OCI-LY7 (cell line): ENCODE data around the gene C13orf42. TPM values are rescaled to one million over a fixed set of nuclear protein-coding genes. Genes with fewer than 3 reads are reported as not detected.

Source experiments
- BruUV-seq: library from RNA; stranded (reverse); fragments of 400-500 nt; replicated peaks from 2 replicates; lab custom pipeline; 2021; lab: Mats Ljungman, UMichigan
- CTCF ChIA-PET: fragments of 300-600 bp; sonication (Branson Sonifier 250); formaldehyde crosslinking; loops from one replicate; lab custom pipeline; 2022; ENCODE audit warnings: antibody characterized with exemption; ENCODE audit not compliant: unreplicated experiment; lab: Charles Lee
- POLR2A ChIA-PET: fragments of 300-600 bp; sonication (Branson Sonifier 250); formaldehyde crosslinking; loops from one replicate; lab custom pipeline; 2022; ENCODE audit warnings: antibody characterized with exemption; lab: Charles Lee
- DNase-seq: peaks from one replicate; pipeline ENCODE4 v3.0.0-alpha.2; 2015; ENCODE audit warnings: low spot score
- H2AFZ ChIP-seq: fragments of 200-600 bp; sonication (generic), shearing (Covaris generic); 2 replicates; pipeline ENCODE4 v1.6.1; 2014; ENCODE audit warnings: mild to moderate bottlenecking, antibody characterized with exemption, low read length, moderate library complexity
- H3K27ac ChIP-seq: fragments of 200-600 bp; sonication (generic); 2 replicates; pipeline ENCODE4 v1.5.1; 2014; ENCODE audit warnings: mixed run types, low read depth, mild to moderate bottlenecking, moderate library complexity, low read length, inconsistent platforms; ENCODE audit not compliant: poor library complexity, severe bottlenecking
- H3K36me3 ChIP-seq: fragments of 200-600 bp; sonication (generic); 2 replicates; pipeline ENCODE4 v1.6.1; 2014; ENCODE audit warnings: mild to moderate bottlenecking, antibody characterized with exemption, low read length, moderate library complexity, mixed read lengths; ENCODE audit not compliant: insufficient read depth
- H3K4me1 ChIP-seq: fragments of 200-600 bp; sonication (generic); 2 replicates; pipeline ENCODE4 v1.5.1; 2014; ENCODE audit warnings: mild to moderate bottlenecking, low read length; ENCODE audit not compliant: insufficient read depth, poor library complexity, severe bottlenecking
- H3K4me2 ChIP-seq: fragments of 200-600 bp; sonication (generic); 2 replicates; pipeline ENCODE4 v1.6.1; 2014; ENCODE audit warnings: mild to moderate bottlenecking, low read length
- H3K4me3 ChIP-seq: fragments of 200-600 bp; sonication (generic); 2 replicates; pipeline ENCODE4 v1.5.1; 2014; ENCODE audit warnings: mild to moderate bottlenecking, low read depth, low read length; ENCODE audit not compliant: poor library complexity, severe bottlenecking
- H3K79me2 ChIP-seq: fragments of 200-600 bp; sonication (generic); 2 replicates; pipeline ENCODE4 v1.6.1; 2016; ENCODE audit warnings: low read depth, mild to moderate bottlenecking, low read length, moderate library complexity, mixed read lengths; ENCODE audit not compliant: insufficient read depth
- H3K9me2 ChIP-seq: fragments of 200-600 bp; sonication (generic); 2 replicates; pipeline ENCODE4 v1.6.1; 2016; ENCODE audit warnings: mild to moderate bottlenecking, low read length, mixed read lengths; ENCODE audit not compliant: insufficient read depth
- H3K9me3 ChIP-seq: fragments of 200-600 bp; sonication (generic); 2 replicates; pipeline ENCODE4 v1.6.1; 2014; ENCODE audit warnings: mild to moderate bottlenecking, mixed run types, low read length, mixed read lengths
- H4K20me1 ChIP-seq: fragments of 200-600 bp; sonication (generic); 2 replicates; pipeline ENCODE4 v1.6.1; 2014; ENCODE audit warnings: mild to moderate bottlenecking, antibody characterized with exemption, low read length, moderate library complexity, mixed read lengths; ENCODE audit not compliant: insufficient read depth
- EZH2phosphoT487 ChIP-seq: fragments of 200-600 bp; sonication (generic); IDR thresholded peaks from 2 replicates; pipeline ENCODE4 v1.6.1; 2018; ENCODE audit warnings: low read depth, borderline replicate concordance, mild to moderate bottlenecking, mixed run types, antibody characterized with exemption, low read length, moderate library complexity, mixed read lengths
- intact Hi-C: fragments of 100-400 bp; cut with micrococcal nuclease; formaldehyde crosslinking; loops from one replicate; pipeline ENCODE4 v1.10.0; 2022; ENCODE audit not compliant: unreplicated experiment
- total RNA-seq, 2 experiments: library from RNA; depleted of rRNA in 1 of 2; stranded (reverse); fragments of >200 nt in 1 of 2; shearing (Covaris generic) in 1 of 2; gene quantifications; 2 replicates each; pipeline ENCODE4 v1.2.3, GENCODE V29; 2014 to 2022
- TF ChIP-seq, protein P1 (sequence below): fragments of 200-600 bp; sonication (generic); conservative IDR thresholded peaks from 2 replicates; pipeline ENCODE4 v1.5.1; 2014; ENCODE audit warnings: mild to moderate bottlenecking, antibody characterized with exemption, low read length, moderate library complexity, mixed read lengths

Gene C13orf42
- total RNA-seq, 2 experiments from 2014 or later: not detected

GRCh38 chr13:51044023-51044665, 66.9 kb downstream of the C13orf42 start:
- Histone ChIP-seq H3K4me3 (no peak overlapping the region), H3K9me3 (no peaks in the 10 kb centered on the region), H3K4me1 (no peaks in the 10 kb centered on the region), H3K9me2 (no peaks in the 10 kb centered on the region), H4K20me1 (no peaks in the 10 kb centered on the region), H3K4me2 (no peak overlapping the region), H2AFZ (no peak overlapping the region), H3K27ac (no peak overlapping the region), H3K36me3 (no peaks in the 10 kb centered on the region), H3K79me2 (no peaks in the 10 kb centered on the region)
- BruUV-seq: no TSS peak
- ChIA-PET POLR2A (interaction anchor here (0.6 kb wide), 1 partner anchor 1087 kb away, joined by 3 read pairs; no protein-coding TSS in a partner anchor), CTCF (no interaction called here)
- intact Hi-C loops: no loop called here
- TF ChIP-seq EZH2phosphoT487: no peak
- TF ChIP-seq, protein P1, sequence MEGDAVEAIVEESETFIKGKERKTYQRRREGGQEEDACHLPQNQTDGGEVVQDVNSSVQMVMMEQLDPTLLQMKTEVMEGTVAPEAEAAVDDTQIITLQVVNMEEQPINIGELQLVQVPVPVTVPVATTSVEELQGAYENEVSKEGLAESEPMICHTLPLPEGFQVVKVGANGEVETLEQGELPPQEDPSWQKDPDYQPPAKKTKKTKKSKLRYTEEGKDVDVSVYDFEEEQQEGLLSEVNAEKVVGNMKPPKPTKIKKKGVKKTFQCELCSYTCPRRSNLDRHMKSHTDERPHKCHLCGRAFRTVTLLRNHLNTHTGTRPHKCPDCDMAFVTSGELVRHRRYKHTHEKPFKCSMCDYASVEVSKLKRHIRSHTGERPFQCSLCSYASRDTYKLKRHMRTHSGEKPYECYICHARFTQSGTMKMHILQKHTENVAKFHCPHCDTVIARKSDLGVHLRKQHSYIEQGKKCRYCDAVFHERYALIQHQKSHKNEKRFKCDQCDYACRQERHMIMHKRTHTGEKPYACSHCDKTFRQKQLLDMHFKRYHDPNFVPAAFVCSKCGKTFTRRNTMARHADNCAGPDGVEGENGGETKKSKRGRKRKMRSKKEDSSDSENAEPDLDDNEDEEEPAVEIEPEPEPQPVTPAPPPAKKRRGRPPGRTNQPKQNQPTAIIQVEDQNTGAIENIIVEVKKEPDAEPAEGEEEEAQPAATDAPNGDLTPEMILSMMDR: peak; percentile 37; the same call in 1 of the 2 replicates
- DNase-seq: peak; percentile 7

DNA sequence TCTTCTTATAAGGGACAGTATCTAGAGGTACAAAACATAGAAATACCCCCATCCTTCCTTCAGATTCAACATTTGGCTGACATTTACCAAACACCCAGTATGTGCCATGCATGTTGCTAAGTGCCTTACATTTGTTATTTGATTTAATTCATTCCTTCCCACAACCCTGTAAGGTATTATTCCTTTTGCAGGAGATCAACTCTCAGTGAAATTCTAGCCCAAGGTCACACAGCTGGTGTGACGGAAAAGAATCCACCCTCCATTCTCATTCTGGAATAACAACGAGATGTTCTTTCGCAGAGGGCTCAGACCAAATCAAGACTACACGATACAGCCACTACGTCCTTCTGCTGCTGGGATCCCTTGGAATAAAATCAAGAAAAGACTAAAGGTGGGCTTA, 67.8 kb downstream of the C13orf42 start:
- Histone ChIP-seq H3K36me3 (no peaks in the 10 kb centered on the region), H3K27ac (no peak overlapping the region), H4K20me1 (no peaks in the 10 kb centered on the region), H3K4me3 (no peak overlapping the region), H2AFZ (no peak overlapping the region), H3K79me2 (no peaks in the 10 kb centered on the region), H3K9me3 (no peaks in the 10 kb centered on the region), H3K4me2 (no peak overlapping the region), H3K9me2 (no peaks in the 10 kb centered on the region), H3K4me1 (no peaks in the 10 kb centered on the region)
- intact Hi-C loops: no loop called here
- POLR2A ChIA-PET: no interaction called here
- TF ChIP-seq, protein P1: no peak
- no TSS peak for BruUV-seq
- CTCF ChIA-PET: no interaction called here
- no peak for DNase-seq

DNA sequence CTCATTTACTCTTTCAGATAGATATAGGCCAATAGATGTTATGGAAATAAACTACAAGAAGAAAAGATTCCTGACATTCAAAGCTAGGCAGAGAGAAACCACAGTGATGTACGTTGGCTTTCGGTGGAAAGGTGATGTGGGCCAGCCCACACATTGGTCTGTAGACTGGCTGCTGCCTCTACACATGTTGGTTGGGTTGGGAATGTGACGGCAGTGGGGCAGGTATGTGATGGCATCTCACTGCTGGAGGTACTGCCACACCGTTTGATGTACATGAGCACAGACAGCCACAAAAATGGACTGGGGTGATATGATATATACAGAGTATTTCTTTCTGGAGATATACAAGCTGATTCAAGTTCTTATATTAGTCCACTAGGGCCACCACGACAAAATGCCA, 69.4 kb downstream of the C13orf42 start:
- Histone ChIP-seq H3K9me2 (no peaks in the 10 kb centered on the region), H3K4me2 (no peak overlapping the region), H3K4me3 (no peak overlapping the region), H3K36me3 (no peaks in the 10 kb centered on the region), H3K27ac (no peak overlapping the region), H3K9me3 (no peaks in the 10 kb centered on the region), H3K79me2 (no peaks in the 10 kb centered on the region), H3K4me1 (no peaks in the 10 kb centered on the region), H4K20me1 (no peaks in the 10 kb centered on the region), H2AFZ (no peak overlapping the region)
- ChIA-PET POLR2A (no interaction called here), CTCF (no interaction called here)
- no peak for TF ChIP-seq EZH2phosphoT487
- TF ChIP-seq, protein P1: no peak
- intact Hi-C loops: no loop called here
- BruUV-seq: no TSS peak
- DNase-seq: no peak
